Peyer's patch (tissue), 4 donors: ENCODE data around the gene TRIM38.

ENCODE experiments used
- POLR2A ChIP-seq, 2 donors: fragments of 450-650 bp; IDR thresholded peaks; one replicate each; pipeline ENCODE4 v1.5.1; 2017; ENCODE audit warnings: antibody characterized with exemption in 2 of 2, mild to moderate bottlenecking in 2 of 2, moderate library complexity in 2 of 2
- TF ChIP-seq, protein P1 (sequence below), 6 experiments: fragments of 450-650 bp in 4 of 6; fragments of 200-600 bp in 2 of 6; sonication (generic) in 1 of 6; IDR thresholded peaks; one replicate each; pipeline ENCODE4 v1.5.1; 2017 to 2019; ENCODE audit warnings: antibody characterized with exemption in 6 of 6, mild to moderate bottlenecking in 3 of 6, moderate library complexity in 1 of 6

DNA sequence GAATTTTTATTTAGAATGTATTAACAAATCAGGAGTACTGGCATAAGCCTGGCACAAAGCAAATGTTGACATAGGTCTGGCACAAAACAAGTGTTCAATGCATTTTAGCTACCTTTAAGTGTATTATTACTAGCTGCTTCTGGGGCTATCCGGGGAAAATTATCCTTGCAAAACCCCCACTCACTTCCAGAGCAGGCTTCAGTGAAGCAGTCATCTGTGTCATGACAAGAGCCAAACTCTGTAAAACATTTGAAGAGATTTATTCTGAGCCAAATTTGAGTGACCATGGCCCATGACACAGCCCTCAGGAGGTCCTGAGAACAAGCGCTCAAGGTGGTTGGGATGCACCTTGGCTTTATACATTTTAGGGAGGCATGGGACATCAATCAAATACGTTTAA lies 6.4 kb upstream of the TRIM38 start:
- TF ChIP-seq, protein P1, sequence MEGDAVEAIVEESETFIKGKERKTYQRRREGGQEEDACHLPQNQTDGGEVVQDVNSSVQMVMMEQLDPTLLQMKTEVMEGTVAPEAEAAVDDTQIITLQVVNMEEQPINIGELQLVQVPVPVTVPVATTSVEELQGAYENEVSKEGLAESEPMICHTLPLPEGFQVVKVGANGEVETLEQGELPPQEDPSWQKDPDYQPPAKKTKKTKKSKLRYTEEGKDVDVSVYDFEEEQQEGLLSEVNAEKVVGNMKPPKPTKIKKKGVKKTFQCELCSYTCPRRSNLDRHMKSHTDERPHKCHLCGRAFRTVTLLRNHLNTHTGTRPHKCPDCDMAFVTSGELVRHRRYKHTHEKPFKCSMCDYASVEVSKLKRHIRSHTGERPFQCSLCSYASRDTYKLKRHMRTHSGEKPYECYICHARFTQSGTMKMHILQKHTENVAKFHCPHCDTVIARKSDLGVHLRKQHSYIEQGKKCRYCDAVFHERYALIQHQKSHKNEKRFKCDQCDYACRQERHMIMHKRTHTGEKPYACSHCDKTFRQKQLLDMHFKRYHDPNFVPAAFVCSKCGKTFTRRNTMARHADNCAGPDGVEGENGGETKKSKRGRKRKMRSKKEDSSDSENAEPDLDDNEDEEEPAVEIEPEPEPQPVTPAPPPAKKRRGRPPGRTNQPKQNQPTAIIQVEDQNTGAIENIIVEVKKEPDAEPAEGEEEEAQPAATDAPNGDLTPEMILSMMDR (IDR thresholded peaks at IDR 0.05): no peak
- no peak for TF ChIP-seq POLR2A (IDR thresholded peaks at IDR 0.05)
